HUES64 (cell line): Measurements from ENCODE around the gene LAMA2.

Experiments
- H3K27ac ChIP-seq: 2 replicates; pipeline ENCODE4 v1.7.0; 2013; ENCODE audit warnings: low read depth, low read length, inconsistent platforms
- H3K27me3 ChIP-seq: 2 replicates; pipeline ENCODE4 v1.6.1; 2013; ENCODE audit warnings: mild to moderate bottlenecking, low read length; ENCODE audit not compliant: insufficient read depth
- H3K36me3 ChIP-seq: 2 replicates; pipeline ENCODE4 v1.6.1; 2013; ENCODE audit warnings: mild to moderate bottlenecking, low read length; ENCODE audit not compliant: insufficient read depth
- H3K4me1 ChIP-seq: 2 replicates; pipeline ENCODE4 v1.6.1; 2013; ENCODE audit warnings: mild to moderate bottlenecking, low read length, moderate library complexity; ENCODE audit not compliant: insufficient read depth
- H3K4me3 ChIP-seq: 2 replicates; pipeline ENCODE4 v1.5.1; 2013; ENCODE audit warnings: mild to moderate bottlenecking, low read length, moderate library complexity
- H3K9ac ChIP-seq: 2 replicates; pipeline ENCODE4 v1.6.1; 2013; ENCODE audit warnings: mild to moderate bottlenecking, low read depth, low read length
- H3K9me3 ChIP-seq: 2 replicates; pipeline ENCODE4 v1.6.1; 2013; ENCODE audit warnings: low read depth, low read length; ENCODE audit not compliant: insufficient read depth
- WGBS: fragments of 150-250, 120-280 bp; methylation state at CpG from one replicate; pipeline ENCODE4 v1.1.7; 2013; ENCODE audit warnings: missing lambda C conversion rate; 5-methylcytosine and 5-hydroxymethylcytosine counted together

Gene LAMA2

DNA sequence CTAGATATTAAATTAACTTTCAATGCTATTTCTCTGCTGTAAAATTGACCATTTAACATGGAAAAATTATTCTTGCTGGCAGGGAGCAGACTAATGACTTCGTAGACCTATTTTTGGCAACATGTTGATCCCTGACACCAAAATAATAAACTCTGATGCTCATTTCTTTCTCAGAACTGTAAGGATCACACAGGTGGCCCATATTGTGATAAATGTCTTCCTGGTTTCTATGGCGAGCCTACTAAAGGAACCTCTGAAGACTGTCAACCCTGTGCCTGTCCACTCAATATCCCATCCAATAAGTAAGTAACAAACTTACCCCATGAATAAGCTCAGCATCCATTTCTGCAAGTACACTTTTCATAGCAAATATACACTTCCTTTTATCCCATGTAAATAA is 387.5 kb downstream of the LAMA2 start:
- Histone ChIP-seq H3K9ac (no peak overlapping the region), H3K4me3 (no peak overlapping the region), H3K4me1 (peaks cover 36% of the 10 kb centered on the region), H3K9me3 (no peaks in the 10 kb centered on the region), H3K27ac (no peak overlapping the region), H3K27me3 (no peaks in the 10 kb centered on the region), H3K36me3 (no peaks in the 10 kb centered on the region)
- WGBS, result 91% methylated on average over 2 of the region's 2 CpGs

DNA sequence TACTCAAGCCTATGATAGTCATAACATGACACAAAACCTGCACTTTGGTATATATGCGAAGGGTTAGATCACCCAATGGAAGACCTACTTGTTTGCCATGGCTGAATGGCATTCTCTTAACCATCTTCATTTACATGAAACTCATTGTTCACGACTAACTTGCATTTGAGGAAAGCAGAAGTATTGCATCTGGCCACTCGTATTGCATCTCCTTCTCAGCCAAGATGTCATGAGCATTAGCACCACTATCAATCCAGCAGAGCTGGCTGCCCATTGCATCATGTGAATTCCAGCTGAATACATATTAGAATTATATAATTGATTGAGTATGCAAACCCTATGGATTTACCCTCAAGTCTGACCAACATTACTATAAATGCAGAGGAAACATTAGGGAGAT is 390.2 kb downstream of the LAMA2 start:
- no peaks in the 10 kb centered on the region for H3K36me3 ChIP-seq
- 69% methylated on average over 3 of the region's 3 CpGs for WGBS
- no peaks in the 10 kb centered on the region for H3K27me3 ChIP-seq
- H3K9me3 ChIP-seq, result no peaks in the 10 kb centered on the region
- H3K9ac ChIP-seq, result no peak overlapping the region
- peaks cover 43% of the 10 kb centered on the region for H3K4me1 ChIP-seq
- no peak overlapping the region for H3K27ac ChIP-seq
- no peak overlapping the region for H3K4me3 ChIP-seq

DNA sequence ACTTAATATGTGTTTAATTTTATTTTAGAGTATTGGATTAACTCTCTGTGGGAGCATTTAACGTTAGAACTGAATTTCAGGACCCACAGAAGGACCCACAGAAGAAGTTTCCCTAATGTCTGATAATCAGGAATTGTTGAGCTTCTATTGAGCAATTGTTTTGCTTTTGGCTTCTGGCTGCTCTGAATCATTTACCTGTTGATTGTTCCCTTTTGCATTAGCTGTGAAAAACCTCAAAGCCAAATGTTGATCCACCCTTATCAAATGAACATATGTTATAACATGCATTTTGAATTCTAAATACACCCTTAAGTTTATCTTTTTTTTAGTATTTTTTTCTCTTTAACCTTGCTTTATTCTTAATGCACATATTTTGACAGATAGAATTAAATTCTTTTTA is 393.5 kb downstream of the LAMA2 start:
- H3K4me3 ChIP-seq, result no peak overlapping the region
- H3K9ac ChIP-seq, result no peak overlapping the region
- H3K36me3 ChIP-seq, result no peaks in the 10 kb centered on the region
- peaks cover 29% of the 10 kb centered on the region for H3K4me1 ChIP-seq
- H3K9me3 ChIP-seq, result no peaks in the 10 kb centered on the region
- H3K27ac ChIP-seq, result no peak overlapping the region
- 91% methylated on average over 1 of the region's 1 CpG for WGBS
- H3K27me3 ChIP-seq, result no peaks in the 10 kb centered on the region

- no peak overlapping the region for H3K9ac ChIP-seq
- H3K36me3 ChIP-seq, result no peaks in the 10 kb centered on the region
- no peak overlapping the region for H3K27ac ChIP-seq
- no peaks in the 10 kb centered on the region for H3K9me3 ChIP-seq
- no peak overlapping the region for H3K4me3 ChIP-seq
- no peaks in the 10 kb centered on the region for H3K27me3 ChIP-seq
- H3K4me1 ChIP-seq, result peaks cover 26% of the 10 kb centered on the region
- 96% methylated on average over 4 of the region's 4 CpGs for WGBS
These were observed 394.0 kb downstream of the LAMA2 start for GRCh38 chr6:129276986-129277385.

DNA sequence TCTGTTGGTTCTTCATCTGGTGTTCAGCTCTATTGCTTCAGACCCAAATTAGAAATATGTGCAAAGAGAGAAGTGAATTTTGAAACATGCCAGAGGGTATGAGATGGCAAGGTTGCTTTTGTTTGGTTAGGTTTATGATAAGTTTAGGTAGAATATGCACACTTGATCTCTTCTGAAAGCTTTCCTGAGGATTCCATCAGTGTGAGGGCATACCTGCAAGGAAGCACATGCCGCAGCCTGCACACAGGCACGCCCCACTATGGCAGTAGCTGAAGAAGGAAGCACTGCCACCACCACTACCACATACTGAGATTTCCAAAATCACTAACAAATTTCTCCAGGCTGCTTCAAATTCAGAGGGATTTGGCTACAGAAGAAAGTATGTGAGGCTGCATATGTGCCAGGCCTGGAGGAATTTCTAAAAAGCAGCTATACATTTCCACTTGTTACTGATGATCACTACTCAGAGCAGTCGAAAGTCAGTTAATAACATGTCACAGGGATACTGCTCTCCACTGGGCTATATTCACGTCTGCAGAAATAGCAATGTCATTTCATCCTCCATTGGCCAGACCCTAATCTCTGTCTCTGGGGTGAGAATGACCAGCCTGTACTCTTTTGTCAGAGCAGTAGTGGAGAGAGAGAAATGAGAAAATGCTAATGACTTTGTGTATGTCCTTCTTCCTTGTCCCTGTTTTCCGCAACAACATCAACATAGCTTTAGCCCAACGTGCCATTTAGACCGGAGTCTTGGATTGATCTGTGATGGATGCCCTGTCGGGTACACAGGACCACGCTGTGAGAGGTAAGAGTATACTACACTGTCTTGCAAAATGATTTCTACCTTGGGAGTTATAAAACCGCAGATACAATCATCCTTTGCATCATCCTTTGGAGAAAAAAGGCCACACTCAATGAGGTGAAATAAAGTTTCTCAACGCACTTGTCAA is 396.7 kb downstream of the LAMA2 start:
- no peaks in the 10 kb centered on the region for H3K27me3 ChIP-seq
- no peak overlapping the region for H3K9ac ChIP-seq
- no peak overlapping the region for H3K4me3 ChIP-seq
- no peak overlapping the region for H3K27ac ChIP-seq
- peaks cover 16% of the 10 kb centered on the region for H3K4me1 ChIP-seq
- no peaks in the 10 kb centered on the region for H3K36me3 ChIP-seq
- H3K9me3 ChIP-seq, result no peaks in the 10 kb centered on the region
- 91% methylated on average over 10 of the region's 11 CpGs for WGBS

GRCh38 chr6:129280293-129280644 is 397.3 kb downstream of the LAMA2 start:
- no peaks in the 10 kb centered on the region for H3K9me3 ChIP-seq
- H3K27me3 ChIP-seq, result no peaks in the 10 kb centered on the region
- H3K36me3 ChIP-seq, result no peaks in the 10 kb centered on the region
- H3K4me3 ChIP-seq, result no peak overlapping the region
- no peak overlapping the region for H3K9ac ChIP-seq
- no peak overlapping the region for H3K27ac ChIP-seq
- H3K4me1 ChIP-seq, result peaks cover 16% of the 10 kb centered on the region

GRCh38 chr6:129280749-129281148 is 397.8 kb downstream of the LAMA2 start:
- Histone ChIP-seq H3K27me3 (no peaks in the 10 kb centered on the region), H3K27ac (no peak overlapping the region), H3K9me3 (no peaks in the 10 kb centered on the region), H3K9ac (no peak overlapping the region), H3K36me3 (no peaks in the 10 kb centered on the region), H3K4me3 (no peak overlapping the region), H3K4me1 (peaks cover 14% of the 10 kb centered on the region)
- WGBS, result 76% methylated on average over 1 of the region's 1 CpG

GRCh38 chr6:129281168-129281796 is 398.3 kb downstream of the LAMA2 start:
- no peak overlapping the region for H3K9ac ChIP-seq
- no peak overlapping the region for H3K4me3 ChIP-seq
- H3K27ac ChIP-seq, result no peak overlapping the region
- H3K4me1 ChIP-seq, result peaks cover 9% of the 10 kb centered on the region; the same call in 1 of the 2 replicates
- no peaks in the 10 kb centered on the region for H3K36me3 ChIP-seq
- no peaks in the 10 kb centered on the region for H3K27me3 ChIP-seq
- no peaks in the 10 kb centered on the region for H3K9me3 ChIP-seq

GRCh38 chr6:129282019-129282418 is 399.1 kb downstream of the LAMA2 start:
- H3K36me3 ChIP-seq, result no peaks in the 10 kb centered on the region
- H3K27ac ChIP-seq, result no peak overlapping the region
- H3K4me1 ChIP-seq, result peaks cover 6% of the 10 kb centered on the region; the same call in 1 of the 2 replicates
- H3K27me3 ChIP-seq, result no peaks in the 10 kb centered on the region
- H3K9ac ChIP-seq, result no peak overlapping the region
- no peaks in the 10 kb centered on the region for H3K9me3 ChIP-seq
- H3K4me3 ChIP-seq, result no peak overlapping the region

GRCh38 chr6:129284225-129284624 is 401.3 kb downstream of the LAMA2 start:
- Histone ChIP-seq H3K27ac (no peak overlapping the region), H3K4me1 (peaks cover 6% of the 10 kb centered on the region; the same call in 1 of the 2 replicates), H3K9ac (no peak overlapping the region), H3K4me3 (no peak overlapping the region), H3K36me3 (no peaks in the 10 kb centered on the region), H3K9me3 (no peaks in the 10 kb centered on the region), H3K27me3 (no peaks in the 10 kb centered on the region)
- 86% methylated on average over 3 of the region's 3 CpGs for WGBS

DNA sequence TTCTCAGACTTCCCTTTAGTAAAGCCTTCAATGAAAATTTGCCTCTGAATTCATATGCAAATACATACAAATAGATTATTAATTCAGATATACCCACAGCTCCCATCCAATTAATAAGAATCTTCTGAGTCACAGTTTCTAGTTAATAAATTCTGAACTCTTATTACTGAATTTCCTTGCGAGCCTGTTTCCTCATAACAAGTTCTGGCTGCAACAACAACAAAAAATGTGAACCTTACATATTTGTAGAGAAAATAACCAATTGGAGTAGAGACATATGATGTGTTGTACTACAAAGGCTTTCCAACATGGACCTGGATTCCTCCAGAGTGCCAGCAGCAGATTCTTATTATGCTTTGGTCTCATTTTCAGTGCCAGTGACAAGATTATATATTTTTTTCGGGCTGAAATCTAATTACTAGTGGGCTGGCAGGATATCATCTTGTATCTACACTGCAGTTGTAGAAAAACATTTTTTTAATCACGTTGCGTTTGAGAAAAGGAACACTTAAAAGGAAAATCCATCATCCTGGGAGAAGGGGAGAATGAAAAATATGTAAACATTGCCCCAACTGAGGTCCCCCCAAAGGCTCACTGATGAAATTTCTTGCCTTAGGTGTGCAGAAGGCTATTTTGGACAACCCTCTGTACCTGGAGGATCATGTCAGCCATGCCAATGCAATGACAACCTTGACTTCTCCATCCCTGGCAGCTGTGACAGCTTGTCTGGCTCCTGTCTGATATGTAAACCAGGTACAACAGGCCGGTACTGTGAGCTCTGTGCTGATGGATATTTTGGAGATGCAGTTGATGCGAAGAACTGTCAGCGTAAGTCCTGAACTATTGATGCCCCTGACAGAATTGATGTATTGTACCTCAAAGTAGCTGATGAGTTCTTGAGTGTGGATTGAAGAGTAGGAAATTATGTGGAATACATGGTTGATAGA is 404.6 kb downstream of the LAMA2 start:
- H3K4me1 ChIP-seq, result peaks cover 6% of the 10 kb centered on the region; the same call in 1 of the 2 replicates
- 86% methylated on average over 7 of the region's 7 CpGs for WGBS
- H3K9me3 ChIP-seq, result no peaks in the 10 kb centered on the region
- no peak overlapping the region for H3K9ac ChIP-seq
- H3K36me3 ChIP-seq, result no peaks in the 10 kb centered on the region
- no peaks in the 10 kb centered on the region for H3K27me3 ChIP-seq
- no peak overlapping the region for H3K27ac ChIP-seq
- no peak overlapping the region for H3K4me3 ChIP-seq
